LNCAP (cell line): ENCODE measurements around the gene CYBB.

Source experiments
- CTCF ChIP-seq: fragments of 450-650 bp; IDR thresholded peaks from 2 replicates; pipeline ENCODE4 v1.5.1; 2017; ENCODE audit warnings: mild to moderate bottlenecking

CYBB gene

GRCh38 chrX:37754516-37754915, 25.3 kb upstream of the CYBB start:
- TF ChIP-seq CTCF: no peak

GRCh38 chrX:37755025-37755424, 24.8 kb upstream of the CYBB start:
- TF ChIP-seq CTCF: no peak

GRCh38 chrX:37757082-37757481, 22.8 kb upstream of the CYBB start:
- no peak for TF ChIP-seq CTCF

- no peak for TF ChIP-seq CTCF
Measured at GRCh38 chrX:37759351-37759750, 20.5 kb upstream of the CYBB start.

- TF ChIP-seq CTCF: no peak
Measured at GRCh38 chrX:37759878-37760418, 19.9 kb upstream of the CYBB start.

GRCh38 chrX:37763400-37763799, 16.5 kb upstream of the CYBB start:
- no peak for TF ChIP-seq CTCF

- TF ChIP-seq CTCF: no peak
Measured at GRCh38 chrX:37765507-37765906, 14.4 kb upstream of the CYBB start.

GRCh38 chrX:37767430-37767829, 12.4 kb upstream of the CYBB start:
- TF ChIP-seq CTCF: no peak
